Measurements from ENCODE around the gene SOS2. TPM values are rescaled to one million over a fixed set of nuclear protein-coding genes. Genes with fewer than 3 reads are reported as not detected.

SOS2 gene
- polyA plus RNA-seq, 1 donor (not counting 4 experiments of a cell fraction or from before 2014, with no cell fraction given), result 13.0 TPM

GRCh38 chr14:50198499-50198898 lies 32.9 kb downstream of the SOS2 start:
- DNase-seq (ENCODE audit: low read depth, low spot score) (no peak), FAIRE-seq (no peak)
- no peak overlapping the region for H3K4me3 ChIP-seq (ENCODE audit: control insufficient read depth in 2 of 3, extremely low read depth in 1 of 3, insufficient read depth in 2 of 3, low read depth in 1 of 3, low read length in 3 of 3)
- no peak overlapping the region for H3K4me2 ChIP-seq (ENCODE audit: control insufficient read depth, extremely low read depth, insufficient read depth, low read depth, low read length)
- H4K20me1 ChIP-seq (ENCODE audit: control insufficient read depth, extremely low read depth, insufficient read depth, low read length), result no peaks in the 10 kb centered on the region
- H3K36me3 ChIP-seq (ENCODE audit: control insufficient read depth in 2 of 2, extremely low read depth in 1 of 2, insufficient read depth in 2 of 2, low read length in 2 of 2), result peaks cover 3% of the 10 kb centered on the region in 2 experiments
- no peak for TF ChIP-seq CTCF (optimal IDR thresholded peaks at IDR 0.05 in 1 of 3, IDR thresholded peaks at IDR 0.05 in 1 of 3, conservative IDR thresholded peaks at IDR 0.05 in 1 of 3; ENCODE audit: extremely low read depth in 1 of 3, insufficient read depth in 2 of 3, low read length in 3 of 3)
- H3K9ac ChIP-seq (ENCODE audit: control insufficient read depth, extremely low read depth, insufficient read depth, low read length), result no peak overlapping the region
- dilution Hi-C loops (cut with MboI; ENCODE audit: extremely low pct_ligation_motif_present, low sequenced_read_pairs), result no loop called here
- no peaks in the 10 kb centered on the region for H3K9me1 ChIP-seq (ENCODE audit: control insufficient read depth, extremely low read depth, insufficient read depth, low read length)
- H3K79me2 ChIP-seq (ENCODE audit: control insufficient read depth, insufficient read depth, low read length), result no peaks in the 10 kb centered on the region
- no peak overlapping the region for H2AFZ ChIP-seq (ENCODE audit: control insufficient read depth, low read length)
- no peaks in the 10 kb centered on the region for H3K4me1 ChIP-seq (ENCODE audit: control insufficient read depth, extremely low read depth, insufficient read depth, low read length)
- no peak overlapping the region for H3K27ac ChIP-seq (ENCODE audit: control insufficient read depth, insufficient read depth, low read length)
- no peaks in the 10 kb centered on the region for H3K27me3 ChIP-seq (ENCODE audit: control insufficient read depth, extremely low read depth, insufficient read depth, low read length)
- H3K9me3 ChIP-seq (ENCODE audit: control insufficient read depth, low read depth, low read length), result no peaks in the 10 kb centered on the region

GRCh38 chr14:50191499-50191898 lies 39.9 kb downstream of the SOS2 start:
- Histone ChIP-seq H3K9me3 (ENCODE audit: control insufficient read depth, low read depth, low read length) (no peaks in the 10 kb centered on the region), H2AFZ (ENCODE audit: control insufficient read depth, low read length) (no peak overlapping the region), H3K79me2 (ENCODE audit: control insufficient read depth, insufficient read depth, low read length) (no peaks in the 10 kb centered on the region), H3K4me1 (ENCODE audit: control insufficient read depth, extremely low read depth, insufficient read depth, low read length) (peaks cover 4% of the 10 kb centered on the region), H3K9me1 (ENCODE audit: control insufficient read depth, extremely low read depth, insufficient read depth, low read length) (no peaks in the 10 kb centered on the region), H3K36me3 (ENCODE audit: control insufficient read depth in 2 of 2, extremely low read depth in 1 of 2, insufficient read depth in 2 of 2, low read length in 2 of 2) (peaks cover 2 to 4% of the 10 kb centered on the region in 2 experiments), H3K27me3 (ENCODE audit: control insufficient read depth, extremely low read depth, insufficient read depth, low read length) (no peaks in the 10 kb centered on the region), H3K27ac (ENCODE audit: control insufficient read depth, insufficient read depth, low read length) (no peak overlapping the region), H4K20me1 (ENCODE audit: control insufficient read depth, extremely low read depth, insufficient read depth, low read length) (no peaks in the 10 kb centered on the region), H3K4me2 (ENCODE audit: control insufficient read depth, extremely low read depth, insufficient read depth, low read depth, low read length) (no peak overlapping the region), H3K4me3 (ENCODE audit: control insufficient read depth in 2 of 3, extremely low read depth in 1 of 3, insufficient read depth in 2 of 3, low read depth in 1 of 3, low read length in 3 of 3) (no peak overlapping the region), H3K9ac (ENCODE audit: control insufficient read depth, extremely low read depth, insufficient read depth, low read length) (no peak overlapping the region)
- FAIRE-seq (no peak), DNase-seq (ENCODE audit: low read depth, low spot score) (no peak)
- TF ChIP-seq EZH2 (IDR thresholded peaks at IDR 0.05; ENCODE audit: low read length) (no peak), CTCF (optimal IDR thresholded peaks at IDR 0.05 in 1 of 3, IDR thresholded peaks at IDR 0.05 in 1 of 3, conservative IDR thresholded peaks at IDR 0.05 in 1 of 3; ENCODE audit: extremely low read depth in 1 of 3, insufficient read depth in 2 of 3, low read length in 3 of 3) (no peak)
- dilution Hi-C loops (cut with MboI; ENCODE audit: extremely low pct_ligation_motif_present, low sequenced_read_pairs), result no loop called here

Measured in keratinocyte (primary cell).